Cardiac fibroblast (primary cell): ENCODE measurements around the gene CTNND2.
"Not testable (repeated sequence)": the region's sequence is repeated elsewhere in the genome, so short reads cannot be mapped to it uniquely, and the experiment has no call there.

Source experiments
- DNase-seq, 2 donors: peaks; one replicate each; pipeline versions ENCODE4 v3.0.0 to v3.0.0-alpha.2; 2010; ENCODE audit warnings: low read depth in 2 of 2
- H3K4me3 ChIP-seq, 2 donors: replicated peaks in 1 of 2; 1 replicate in 1 of 2; 2 replicates in 1 of 2; pipeline ENCODE4 v1.5.1; 2011; ENCODE audit warnings: low read depth in 2 of 2, low read length in 2 of 2, mild to moderate bottlenecking in 2 of 2, moderate library complexity in 1 of 2
- TF ChIP-seq, protein P1 (sequence below): IDR thresholded peaks from one replicate; pipeline ENCODE4 v1.5.1; 2011; ENCODE audit warnings: low read depth, mild to moderate bottlenecking, low read length, inconsistent platforms

The CTNND2 gene

DNA sequence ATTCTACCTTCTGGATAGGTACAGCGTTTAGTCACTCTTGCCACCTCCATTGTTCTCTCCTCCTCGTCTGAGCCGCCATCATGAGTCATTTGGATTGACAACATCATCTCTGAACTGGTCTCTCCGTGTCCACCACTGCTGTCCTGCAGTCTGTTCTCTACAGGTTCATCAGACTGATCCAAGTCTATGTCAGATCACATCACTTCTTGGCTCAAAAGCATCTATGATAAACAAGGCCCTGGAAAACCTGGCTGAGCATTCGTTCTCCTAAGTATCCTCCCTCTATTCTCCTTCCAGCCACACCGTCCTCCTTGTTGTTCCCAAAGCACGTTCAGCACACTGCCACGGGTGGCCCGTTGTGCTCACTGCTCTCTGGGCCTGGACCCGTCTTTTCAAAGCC is 50.5 kb downstream of the CTNND2 start:
- no peak overlapping the region for H3K4me3 ChIP-seq
- no peak for DNase-seq
- TF ChIP-seq, protein P1, sequence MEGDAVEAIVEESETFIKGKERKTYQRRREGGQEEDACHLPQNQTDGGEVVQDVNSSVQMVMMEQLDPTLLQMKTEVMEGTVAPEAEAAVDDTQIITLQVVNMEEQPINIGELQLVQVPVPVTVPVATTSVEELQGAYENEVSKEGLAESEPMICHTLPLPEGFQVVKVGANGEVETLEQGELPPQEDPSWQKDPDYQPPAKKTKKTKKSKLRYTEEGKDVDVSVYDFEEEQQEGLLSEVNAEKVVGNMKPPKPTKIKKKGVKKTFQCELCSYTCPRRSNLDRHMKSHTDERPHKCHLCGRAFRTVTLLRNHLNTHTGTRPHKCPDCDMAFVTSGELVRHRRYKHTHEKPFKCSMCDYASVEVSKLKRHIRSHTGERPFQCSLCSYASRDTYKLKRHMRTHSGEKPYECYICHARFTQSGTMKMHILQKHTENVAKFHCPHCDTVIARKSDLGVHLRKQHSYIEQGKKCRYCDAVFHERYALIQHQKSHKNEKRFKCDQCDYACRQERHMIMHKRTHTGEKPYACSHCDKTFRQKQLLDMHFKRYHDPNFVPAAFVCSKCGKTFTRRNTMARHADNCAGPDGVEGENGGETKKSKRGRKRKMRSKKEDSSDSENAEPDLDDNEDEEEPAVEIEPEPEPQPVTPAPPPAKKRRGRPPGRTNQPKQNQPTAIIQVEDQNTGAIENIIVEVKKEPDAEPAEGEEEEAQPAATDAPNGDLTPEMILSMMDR: no peak

DNA sequence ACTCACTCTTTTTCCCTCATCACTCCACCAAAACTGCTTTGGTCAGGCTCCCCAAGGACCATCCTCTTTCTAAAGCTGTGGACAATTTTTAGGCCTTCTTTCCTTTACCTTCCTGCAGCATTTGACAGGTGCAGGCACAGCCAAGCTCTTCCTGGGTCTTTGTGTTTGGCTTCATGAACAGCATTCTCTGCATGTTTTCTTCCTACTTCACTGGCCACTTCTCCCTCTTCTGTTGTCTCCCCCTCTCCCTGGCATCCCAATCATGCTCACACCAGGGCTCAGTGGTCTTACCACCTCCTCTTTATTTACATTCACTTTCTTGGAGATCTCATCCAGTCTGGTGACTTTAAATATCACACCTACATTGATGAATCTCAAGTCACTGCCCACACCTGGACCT is 51.1 kb downstream of the CTNND2 start:
- TF ChIP-seq, protein P1: no peak
- DNase-seq: no peak

DNA sequence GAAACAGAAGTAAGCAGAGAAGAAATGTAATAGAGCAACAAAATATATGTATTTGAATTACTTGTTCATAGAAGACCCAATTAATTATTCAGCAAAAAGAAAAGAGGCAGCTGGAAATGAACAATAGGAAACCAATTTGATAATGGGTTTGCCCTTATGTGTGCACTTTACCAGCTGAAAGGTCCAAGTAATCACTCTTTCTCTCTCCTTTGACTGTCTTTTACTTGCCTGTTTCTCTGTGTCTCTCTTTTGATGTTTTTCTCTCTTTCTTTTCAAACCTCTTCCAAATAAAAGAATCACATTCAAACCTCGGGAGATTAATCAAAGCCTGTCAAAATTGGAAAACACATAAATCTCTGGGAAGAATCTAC is 51.5 kb downstream of the CTNND2 start:
- DNase-seq: no peak
- no peak overlapping the region for H3K4me3 ChIP-seq
- TF ChIP-seq, protein P1: no peak

More for the DNA sequence above, 51.1 kb downstream of the CTNND2 start:
- no peak overlapping the region for H3K4me3 ChIP-seq

DNA sequence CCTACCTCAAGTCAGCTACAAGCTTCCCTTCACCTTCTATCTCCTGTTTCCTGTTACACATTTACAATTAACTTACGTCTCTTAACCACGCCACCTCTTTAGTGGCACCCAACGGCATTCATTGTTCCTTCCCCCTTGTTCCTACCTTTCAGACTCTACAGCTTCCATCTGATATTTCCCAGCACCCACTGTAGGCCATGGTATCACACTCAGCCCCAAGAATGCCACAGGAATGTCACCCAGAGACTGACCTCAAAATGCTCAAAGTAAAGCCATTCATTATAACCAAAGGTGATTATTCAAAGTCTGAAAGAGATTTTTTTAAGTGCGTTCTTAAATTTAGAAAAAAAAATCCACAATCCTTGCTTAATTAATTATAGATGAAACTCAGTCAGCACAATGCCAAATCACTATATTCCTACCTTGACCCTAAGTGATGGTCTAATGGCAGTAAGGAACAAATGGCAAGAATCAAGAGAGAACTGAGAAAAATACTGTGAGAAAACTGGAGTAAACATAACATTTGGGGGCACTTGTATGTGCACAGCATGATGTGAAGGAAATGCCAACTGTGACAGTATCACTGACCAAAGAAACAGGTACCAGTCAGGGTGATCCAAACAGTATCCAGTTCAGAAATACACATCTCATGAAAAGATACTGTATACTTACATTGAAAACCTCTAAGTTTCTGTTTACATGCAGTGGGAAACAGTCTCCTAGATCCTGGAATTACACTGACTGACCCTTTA is 52.1 kb downstream of the CTNND2 start:
- TF ChIP-seq, protein P1: no peak
- no peak overlapping the region for H3K4me3 ChIP-seq
- no peak for DNase-seq

DNA sequence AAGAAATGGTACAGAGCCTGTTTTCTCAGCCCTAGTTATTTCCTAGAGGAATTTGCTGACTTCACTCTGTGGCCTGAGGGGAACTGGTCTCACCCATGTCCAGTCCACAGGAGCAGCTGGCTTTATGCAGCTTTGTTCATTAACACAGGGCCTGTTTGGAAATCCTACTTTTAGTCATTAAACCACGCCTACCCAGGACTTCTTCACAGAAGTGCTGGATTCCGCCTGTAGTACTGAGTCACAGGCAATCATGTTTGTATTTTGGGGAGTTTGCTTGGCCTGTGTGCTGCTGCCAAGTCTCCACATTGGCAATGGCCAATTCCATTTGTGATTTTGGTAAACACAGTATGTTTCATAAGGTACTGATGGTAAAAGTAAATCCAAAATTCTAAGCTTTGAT is 52.8 kb downstream of the CTNND2 start:
- TF ChIP-seq, protein P1: no peak
- no peak for DNase-seq
- no peak overlapping the region for H3K4me3 ChIP-seq

DNA sequence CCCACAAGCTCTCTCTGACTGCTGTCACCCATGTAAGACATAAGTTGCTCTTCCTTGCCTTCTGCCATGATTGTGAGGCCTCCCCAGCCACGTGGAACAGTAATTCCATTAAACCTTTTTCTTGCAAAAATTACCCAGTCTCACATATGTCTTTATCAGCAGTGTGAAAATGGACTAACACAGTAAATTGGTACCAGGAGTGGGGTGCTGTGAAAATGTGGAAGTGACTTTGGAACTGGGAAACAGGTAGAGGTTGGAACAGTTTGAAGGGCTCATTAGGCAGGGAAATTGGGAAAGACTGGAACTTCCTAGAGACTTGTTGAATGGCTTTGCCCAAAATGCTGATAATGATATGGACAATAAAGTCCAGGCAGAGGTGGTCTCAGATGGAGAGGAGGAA is 75.7 kb downstream of the CTNND2 start:
- not testable (repeated sequence) for H3K4me3 ChIP-seq, DNase-seq

DNA sequence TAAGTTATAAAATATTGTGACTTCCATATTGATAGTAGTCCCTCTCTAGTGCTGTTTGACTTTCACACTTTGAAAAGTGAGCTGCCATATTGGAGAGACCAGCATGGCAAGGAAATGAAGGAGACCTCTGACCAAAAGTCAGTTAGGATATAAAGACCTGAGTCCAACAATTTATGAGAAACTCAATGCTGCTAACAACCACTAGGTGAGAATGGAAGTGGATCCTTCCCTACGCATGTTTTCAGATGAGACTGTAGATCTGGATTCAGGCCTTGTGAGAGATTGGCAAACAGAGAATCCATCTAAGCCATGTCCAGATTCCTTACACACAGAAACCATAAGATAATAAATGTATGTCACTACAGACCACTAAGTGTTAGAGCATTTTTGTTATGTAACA is 81.6 kb downstream of the CTNND2 start:
- TF ChIP-seq, protein P1: no peak
- no peak overlapping the region for H3K4me3 ChIP-seq
- DNase-seq: no peak
